ENCODE results near the gene SPTBN1. TPM values are rescaled to one million over a fixed set of nuclear protein-coding genes. Genes with fewer than 3 reads are reported as not detected.

Gene SPTBN1
- total RNA-seq, 1 experiment from 2014 or later, result 146 TPM

DNA sequence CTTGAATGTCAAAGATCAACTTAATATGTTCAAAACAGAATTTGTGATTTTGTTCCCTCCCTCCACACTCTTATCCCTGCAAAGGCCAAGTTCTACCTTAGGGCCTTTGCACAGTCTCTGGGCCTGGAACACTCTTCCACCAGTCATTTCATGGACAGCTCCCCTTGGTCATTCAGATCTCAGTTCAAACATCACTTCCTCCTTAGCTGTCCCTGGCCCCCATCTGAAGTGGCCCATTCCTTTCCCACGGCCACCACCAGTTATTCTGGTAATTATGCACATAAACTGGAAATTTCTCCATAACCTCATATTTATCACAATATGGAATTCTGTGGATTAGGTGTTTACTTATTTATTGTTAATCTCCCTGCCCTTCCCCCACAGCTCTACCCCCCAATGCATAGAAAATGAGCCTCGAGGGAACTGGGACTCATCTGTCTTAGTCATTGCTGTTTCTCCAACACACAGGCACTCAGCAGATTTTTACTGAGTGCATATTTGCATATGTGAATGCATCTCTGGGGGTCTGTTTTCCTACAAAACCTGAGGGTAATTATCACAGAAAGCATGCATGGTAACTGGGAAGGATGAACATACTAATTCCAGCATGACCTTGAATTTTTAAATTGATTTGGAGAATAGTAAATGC lies 35.5 kb upstream of the SPTBN1 start:
- no peaks in the 10 kb centered on the region for H3K27me3 ChIP-seq (replicated peaks; ENCODE audit: insufficient read depth, low read depth, low read length, poor library complexity)

DNA sequence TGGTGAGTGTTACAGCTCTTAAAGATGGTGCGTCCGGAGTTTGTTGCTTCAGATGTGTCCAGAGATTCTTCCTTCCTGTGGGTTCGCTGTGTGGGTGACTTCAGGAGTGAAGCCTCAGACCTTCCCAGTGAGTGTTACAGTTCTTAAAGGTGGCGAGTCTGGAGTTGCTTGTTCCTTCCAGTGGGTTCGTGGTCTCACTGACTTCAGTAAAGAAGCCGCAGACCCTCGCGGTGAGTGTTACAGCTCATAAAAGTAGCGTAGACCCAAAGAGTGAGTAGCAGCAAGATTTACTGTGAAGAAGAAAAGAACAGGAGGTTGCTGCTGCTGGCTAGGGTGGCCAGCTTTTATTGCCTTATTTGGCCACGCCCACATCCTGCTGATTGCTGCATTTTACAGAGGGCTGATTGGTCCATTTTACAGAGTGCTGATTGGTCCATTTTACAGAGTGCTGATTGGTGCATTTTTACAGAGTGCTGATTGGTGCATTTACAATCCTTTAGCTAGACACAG lies 34.0 kb upstream of the SPTBN1 start:
- TF ChIP-seq, protein P1, sequence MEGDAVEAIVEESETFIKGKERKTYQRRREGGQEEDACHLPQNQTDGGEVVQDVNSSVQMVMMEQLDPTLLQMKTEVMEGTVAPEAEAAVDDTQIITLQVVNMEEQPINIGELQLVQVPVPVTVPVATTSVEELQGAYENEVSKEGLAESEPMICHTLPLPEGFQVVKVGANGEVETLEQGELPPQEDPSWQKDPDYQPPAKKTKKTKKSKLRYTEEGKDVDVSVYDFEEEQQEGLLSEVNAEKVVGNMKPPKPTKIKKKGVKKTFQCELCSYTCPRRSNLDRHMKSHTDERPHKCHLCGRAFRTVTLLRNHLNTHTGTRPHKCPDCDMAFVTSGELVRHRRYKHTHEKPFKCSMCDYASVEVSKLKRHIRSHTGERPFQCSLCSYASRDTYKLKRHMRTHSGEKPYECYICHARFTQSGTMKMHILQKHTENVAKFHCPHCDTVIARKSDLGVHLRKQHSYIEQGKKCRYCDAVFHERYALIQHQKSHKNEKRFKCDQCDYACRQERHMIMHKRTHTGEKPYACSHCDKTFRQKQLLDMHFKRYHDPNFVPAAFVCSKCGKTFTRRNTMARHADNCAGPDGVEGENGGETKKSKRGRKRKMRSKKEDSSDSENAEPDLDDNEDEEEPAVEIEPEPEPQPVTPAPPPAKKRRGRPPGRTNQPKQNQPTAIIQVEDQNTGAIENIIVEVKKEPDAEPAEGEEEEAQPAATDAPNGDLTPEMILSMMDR (conservative IDR thresholded peaks at IDR 0.05; ENCODE audit: low read depth, low read length), result no peak
- TF ChIP-seq EZH2 (IDR thresholded peaks at IDR 0.05; ENCODE audit: borderline replicate concordance, low read depth, low read length, poor library complexity, severe bottlenecking), result no peak
- H3K4me3 ChIP-seq (ENCODE audit: low read depth, low read length, poor library complexity, severe bottlenecking), result no peak overlapping the region
- no peak for DNase-seq (ENCODE audit: low spot score)
- BruUV-seq (replicated peaks), result no TSS peak
- H3K36me3 ChIP-seq (ENCODE audit: insufficient read depth, low read length, poor library complexity, severe bottlenecking), result no peaks in the 10 kb centered on the region
- ChIA-PET POLR2A (ENCODE audit: low non-redundant PET) (no interaction called here), CTCF (no interaction called here)
- H3K27me3 ChIP-seq (replicated peaks; ENCODE audit: insufficient read depth, low read depth, low read length, poor library complexity), result no peaks in the 10 kb centered on the region
- H3K9me3 ChIP-seq (ENCODE audit: low read depth, low read length, poor library complexity, severe bottlenecking), result no peaks in the 10 kb centered on the region
- H3K27ac ChIP-seq (ENCODE audit: low read depth, low read length, poor library complexity, severe bottlenecking), result no peak overlapping the region
- H3K4me1 ChIP-seq (ENCODE audit: insufficient read depth, low read length, poor library complexity, severe bottlenecking), result peaks cover 6% of the 10 kb centered on the region
- intact Hi-C loops (cut with micrococcal nuclease; ENCODE audit: unreplicated experiment), result no loop called here

More for the DNA sequence above, 35.5 kb upstream of the SPTBN1 start:
- CTCF ChIA-PET, result no interaction called here
- no peak for DNase-seq (ENCODE audit: low spot score)
- no peaks in the 10 kb centered on the region for H3K36me3 ChIP-seq (ENCODE audit: insufficient read depth, low read length, poor library complexity, severe bottlenecking)
- peaks cover 6% of the 10 kb centered on the region for H3K4me1 ChIP-seq (ENCODE audit: insufficient read depth, low read length, poor library complexity, severe bottlenecking)
- H3K9me3 ChIP-seq (ENCODE audit: low read depth, low read length, poor library complexity, severe bottlenecking), result no peaks in the 10 kb centered on the region
- BruUV-seq (replicated peaks), result no TSS peak
- H3K27ac ChIP-seq (ENCODE audit: low read depth, low read length, poor library complexity, severe bottlenecking), result no peak overlapping the region
- TF ChIP-seq, protein P1 (conservative IDR thresholded peaks at IDR 0.05; ENCODE audit: low read depth, low read length), result no peak
- no peak for TF ChIP-seq EZH2 (IDR thresholded peaks at IDR 0.05; ENCODE audit: borderline replicate concordance, low read depth, low read length, poor library complexity, severe bottlenecking)
- POLR2A ChIA-PET (ENCODE audit: low non-redundant PET), result no interaction called here
- intact Hi-C loops (cut with micrococcal nuclease; ENCODE audit: unreplicated experiment), result no loop called here
- no peak overlapping the region for H3K4me3 ChIP-seq (ENCODE audit: low read depth, low read length, poor library complexity, severe bottlenecking)

DNA sequence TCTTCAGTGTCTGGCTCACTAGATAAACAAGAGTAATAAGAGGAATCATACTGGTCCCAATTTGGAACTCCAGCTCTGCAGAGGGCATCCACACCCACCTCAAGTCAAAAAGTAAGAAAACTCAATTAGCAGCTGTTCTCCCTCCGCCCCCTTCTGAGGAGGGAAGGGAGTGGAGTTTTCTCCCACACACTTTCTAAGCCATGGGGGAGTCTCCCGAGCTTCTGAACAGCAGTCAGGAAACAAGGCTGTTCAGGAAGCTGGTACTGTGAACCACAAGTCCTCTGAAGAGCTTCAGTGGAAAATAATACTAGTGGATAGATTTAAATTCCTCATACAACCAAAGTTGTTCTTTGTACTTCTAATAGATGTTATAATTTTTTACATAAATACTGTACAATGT lies 32.9 kb upstream of the SPTBN1 start:
- Histone ChIP-seq H3K36me3 (ENCODE audit: insufficient read depth, low read length, poor library complexity, severe bottlenecking) (no peaks in the 10 kb centered on the region), H3K27me3 (replicated peaks; ENCODE audit: insufficient read depth, low read depth, low read length, poor library complexity) (no peaks in the 10 kb centered on the region), H3K9me3 (ENCODE audit: low read depth, low read length, poor library complexity, severe bottlenecking) (no peaks in the 10 kb centered on the region), H3K4me1 (ENCODE audit: insufficient read depth, low read length, poor library complexity, severe bottlenecking) (peaks cover 6% of the 10 kb centered on the region), H3K4me3 (ENCODE audit: low read depth, low read length, poor library complexity, severe bottlenecking) (no peak overlapping the region), H3K27ac (ENCODE audit: low read depth, low read length, poor library complexity, severe bottlenecking) (no peak overlapping the region)
- POLR2A ChIA-PET (ENCODE audit: low non-redundant PET), result no interaction called here
- TF ChIP-seq, protein P1 (conservative IDR thresholded peaks at IDR 0.05; ENCODE audit: low read depth, low read length), result no peak
- intact Hi-C loops (cut with micrococcal nuclease; ENCODE audit: unreplicated experiment), result no loop called here
- no TSS peak for BruUV-seq (replicated peaks)
- CTCF ChIA-PET, result no interaction called here
- DNase-seq (ENCODE audit: low spot score), result no peak

Data from A673 (cell line).